Mesothelial cell of epicardium (in vitro differentiated cells): Measurements from ENCODE around the gene KDM2A. TPM values are rescaled to one million over a fixed set of nuclear protein-coding genes. Genes with fewer than 3 reads are reported as not detected.

Experiments used
- DNase-seq, 2 experiments: peaks; one replicate each; pipeline ENCODE4 v3.0.0; 2021; ENCODE audit warnings: low spot score in 2 of 2; ENCODE audit not compliant: unreplicated experiment in 2 of 2
- H3K27ac Mint-ChIP-seq: 2 replicates; pipeline ENCODE4 v1.8.0; 2021; ENCODE audit warnings: mixed read lengths
- H3K27me3 Mint-ChIP-seq: 2 replicates; pipeline ENCODE4 v1.8.0; 2021; ENCODE audit warnings: low read depth, mixed read lengths
- H3K36me3 Mint-ChIP-seq: 2 replicates; pipeline ENCODE4 v1.8.0; 2021; ENCODE audit warnings: mixed read lengths
- H3K4me1 Mint-ChIP-seq: 2 replicates; pipeline ENCODE4 v1.8.0; 2021; ENCODE audit warnings: mixed read lengths
- H3K4me3 Mint-ChIP-seq: 2 replicates; pipeline ENCODE4 v1.8.0; 2021; ENCODE audit warnings: mild to moderate bottlenecking, moderate library complexity, mixed read lengths
- H3K9me3 Mint-ChIP-seq: 2 replicates; pipeline ENCODE4 v1.8.0; 2021; ENCODE audit warnings: mixed read lengths
- total RNA-seq: library from RNA; stranded (reverse); gene quantifications from 3 replicates; pipeline ENCODE4 v1.2.1, GENCODE V29; 2021
- TF ChIP-seq, protein P1 (sequence below): fragments of 200-600 bp; sonication (generic); IDR thresholded peaks from one replicate; pipeline ENCODE4 v1.5.0; 2021; ENCODE audit warnings: antibody characterized with exemption; ENCODE audit not compliant: unreplicated experiment

KDM2A gene
- total RNA-seq, 1 donor from 2014 or later = 142 TPM

DNA sequence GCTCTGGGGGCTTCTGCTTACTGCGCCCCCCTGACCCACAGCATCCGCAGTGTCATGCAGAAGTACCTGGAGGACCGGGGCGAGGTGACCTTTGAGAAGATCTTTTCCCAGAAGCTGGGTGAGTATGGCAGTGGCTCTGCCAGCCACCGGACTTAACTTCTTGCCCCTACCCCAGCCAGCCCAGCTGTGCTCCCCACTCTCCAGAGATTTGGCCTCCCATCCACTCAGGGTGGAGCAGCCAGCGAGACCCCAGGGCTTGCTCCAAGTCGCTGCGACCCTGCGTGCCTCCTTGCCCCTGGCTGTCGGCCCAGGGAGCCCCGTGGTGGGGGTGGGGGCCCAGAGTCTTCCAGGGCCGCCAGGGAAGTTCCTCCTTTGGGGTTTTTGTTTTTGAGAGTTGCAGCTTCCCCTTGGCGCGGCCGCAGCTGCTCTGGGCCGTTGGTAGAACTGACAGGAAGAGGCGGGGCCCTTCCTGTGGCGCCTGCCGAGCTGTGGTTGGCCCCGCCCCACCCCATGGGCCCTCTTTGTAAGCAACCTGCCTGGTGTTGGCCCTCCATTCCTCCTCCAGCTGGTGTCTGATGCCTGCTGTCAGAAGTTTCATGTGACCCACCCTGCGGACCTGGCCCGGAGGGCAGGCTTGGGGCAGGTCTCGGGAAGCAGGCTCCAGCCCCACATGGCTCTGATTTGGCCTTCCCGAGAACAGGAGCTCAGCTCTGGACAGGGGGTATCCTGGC lies 158.3 kb downstream of the KDM2A start:
- Mint-ChIP-seq H3K4me3 (no peak overlapping the region), H3K4me1 (no peaks in the 10 kb centered on the region), H3K36me3 (peaks cover 6% of the 10 kb centered on the region), H3K27ac (no peak overlapping the region), H3K9me3 (no peaks in the 10 kb centered on the region), H3K27me3 (no peaks in the 10 kb centered on the region)
- no peak for DNase-seq
- TF ChIP-seq, protein P1, sequence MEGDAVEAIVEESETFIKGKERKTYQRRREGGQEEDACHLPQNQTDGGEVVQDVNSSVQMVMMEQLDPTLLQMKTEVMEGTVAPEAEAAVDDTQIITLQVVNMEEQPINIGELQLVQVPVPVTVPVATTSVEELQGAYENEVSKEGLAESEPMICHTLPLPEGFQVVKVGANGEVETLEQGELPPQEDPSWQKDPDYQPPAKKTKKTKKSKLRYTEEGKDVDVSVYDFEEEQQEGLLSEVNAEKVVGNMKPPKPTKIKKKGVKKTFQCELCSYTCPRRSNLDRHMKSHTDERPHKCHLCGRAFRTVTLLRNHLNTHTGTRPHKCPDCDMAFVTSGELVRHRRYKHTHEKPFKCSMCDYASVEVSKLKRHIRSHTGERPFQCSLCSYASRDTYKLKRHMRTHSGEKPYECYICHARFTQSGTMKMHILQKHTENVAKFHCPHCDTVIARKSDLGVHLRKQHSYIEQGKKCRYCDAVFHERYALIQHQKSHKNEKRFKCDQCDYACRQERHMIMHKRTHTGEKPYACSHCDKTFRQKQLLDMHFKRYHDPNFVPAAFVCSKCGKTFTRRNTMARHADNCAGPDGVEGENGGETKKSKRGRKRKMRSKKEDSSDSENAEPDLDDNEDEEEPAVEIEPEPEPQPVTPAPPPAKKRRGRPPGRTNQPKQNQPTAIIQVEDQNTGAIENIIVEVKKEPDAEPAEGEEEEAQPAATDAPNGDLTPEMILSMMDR = no peak

GRCh38 chr11:67278135-67278938 lies 159.3 kb downstream of the KDM2A start:
- Mint-ChIP-seq H3K36me3 (peaks cover 8% of the 10 kb centered on the region), H3K4me3 (no peak overlapping the region), H3K27me3 (no peaks in the 10 kb centered on the region), H3K4me1 (no peaks in the 10 kb centered on the region), H3K27ac (no peak overlapping the region), H3K9me3 (no peaks in the 10 kb centered on the region)
- TF ChIP-seq, protein P1 = no peak
- DNase-seq = no peak

DNA sequence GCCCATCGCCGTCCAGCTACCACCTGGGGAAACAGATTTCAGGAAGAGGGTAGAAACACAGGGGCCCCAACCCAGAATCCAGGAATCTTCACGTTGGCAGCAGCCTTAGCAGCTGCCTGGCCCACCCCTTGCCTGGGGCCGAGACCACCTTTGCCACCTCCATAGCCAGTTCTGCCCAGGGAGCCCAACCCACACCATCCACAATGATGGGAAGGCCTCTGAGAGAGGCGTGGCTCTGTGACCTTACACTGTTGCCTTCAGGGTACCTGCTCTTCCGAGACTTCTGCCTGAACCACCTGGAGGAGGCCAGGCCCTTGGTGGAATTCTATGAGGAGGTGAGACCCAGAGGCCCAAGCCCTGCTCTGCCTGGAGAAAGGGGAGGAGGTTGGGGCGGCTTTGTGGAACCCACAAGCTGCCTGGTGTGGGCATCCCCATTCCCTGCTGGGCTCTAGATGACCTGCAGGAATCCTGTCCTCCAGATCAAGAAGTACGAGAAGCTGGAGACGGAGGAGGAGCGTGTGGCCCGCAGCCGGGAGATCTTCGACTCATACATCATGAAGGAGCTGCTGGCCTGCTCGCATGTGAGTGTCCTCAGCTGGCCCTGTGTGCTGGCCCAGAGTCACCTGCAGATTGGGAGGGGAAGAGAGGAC lies 160.0 kb downstream of the KDM2A start:
- H3K27ac Mint-ChIP-seq = no peak overlapping the region

GRCh38 chr11:67279589-67280340 lies 160.7 kb downstream of the KDM2A start:
- Mint-ChIP-seq H3K4me1 (no peaks in the 10 kb centered on the region), H3K27ac (no peak overlapping the region), H3K27me3 (no peaks in the 10 kb centered on the region), H3K4me3 (no peak overlapping the region), H3K36me3 (peaks cover 8% of the 10 kb centered on the region), H3K9me3 (no peaks in the 10 kb centered on the region)
- TF ChIP-seq, protein P1 = no peak
- no peak for DNase-seq

More for the DNA sequence above, 160.0 kb downstream of the KDM2A start:
- H3K4me1 Mint-ChIP-seq = no peaks in the 10 kb centered on the region
- H3K27me3 Mint-ChIP-seq = no peaks in the 10 kb centered on the region
- H3K4me3 Mint-ChIP-seq = no peak overlapping the region
- TF ChIP-seq, protein P1 = no peak
- H3K36me3 Mint-ChIP-seq = peaks cover 8% of the 10 kb centered on the region
- H3K9me3 Mint-ChIP-seq = no peaks in the 10 kb centered on the region
- DNase-seq = no peak

DNA sequence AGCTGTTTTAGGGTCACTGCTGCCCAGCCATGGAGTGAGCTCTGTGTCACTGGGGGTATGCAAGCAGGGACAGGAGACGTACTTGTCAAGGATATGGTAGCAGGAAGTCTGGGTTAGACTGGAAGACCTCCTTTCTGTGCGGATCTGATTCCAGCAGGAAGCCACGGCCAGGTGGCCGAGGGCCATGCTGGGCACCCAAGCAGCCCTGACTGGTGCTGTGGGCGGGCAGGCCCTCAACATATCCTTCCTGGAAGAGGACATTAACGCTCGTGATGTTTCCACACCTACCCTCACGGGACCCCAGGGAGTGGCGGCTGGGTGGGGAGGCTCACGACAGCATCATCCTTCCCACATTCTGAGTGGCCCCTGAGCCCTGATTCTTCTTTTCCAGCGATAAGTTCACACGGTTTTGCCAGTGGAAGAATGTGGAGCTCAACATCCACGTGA lies 161.3 kb downstream of the KDM2A start:
- Mint-ChIP-seq H3K27me3 (no peaks in the 10 kb centered on the region), H3K27ac (no peak overlapping the region), H3K9me3 (no peaks in the 10 kb centered on the region), H3K4me3 (no peak overlapping the region), H3K36me3 (peaks cover 8% of the 10 kb centered on the region), H3K4me1 (no peaks in the 10 kb centered on the region)
- DNase-seq = no peak
- TF ChIP-seq, protein P1 = no peak
